ENCODE data around the gene VSIG8.

The VSIG8 gene

DNA sequence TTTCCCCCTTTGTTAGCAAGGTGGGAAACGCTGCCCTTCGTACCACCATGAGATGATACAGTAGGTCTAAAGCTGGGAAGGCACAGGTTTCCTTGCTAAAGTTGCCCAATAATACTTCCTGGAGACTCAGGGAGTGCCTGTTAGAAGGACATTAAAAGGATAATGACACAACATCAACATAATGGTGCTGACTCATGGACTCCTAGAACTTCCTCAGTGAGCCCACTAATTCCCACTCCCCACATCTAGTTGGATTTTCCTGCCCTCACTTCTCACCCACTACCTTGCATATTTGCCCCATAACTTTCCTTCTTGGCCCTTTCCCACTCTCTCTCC lies 20.0 kb upstream of the VSIG8 start:
- DNase-seq = no peak

DNA sequence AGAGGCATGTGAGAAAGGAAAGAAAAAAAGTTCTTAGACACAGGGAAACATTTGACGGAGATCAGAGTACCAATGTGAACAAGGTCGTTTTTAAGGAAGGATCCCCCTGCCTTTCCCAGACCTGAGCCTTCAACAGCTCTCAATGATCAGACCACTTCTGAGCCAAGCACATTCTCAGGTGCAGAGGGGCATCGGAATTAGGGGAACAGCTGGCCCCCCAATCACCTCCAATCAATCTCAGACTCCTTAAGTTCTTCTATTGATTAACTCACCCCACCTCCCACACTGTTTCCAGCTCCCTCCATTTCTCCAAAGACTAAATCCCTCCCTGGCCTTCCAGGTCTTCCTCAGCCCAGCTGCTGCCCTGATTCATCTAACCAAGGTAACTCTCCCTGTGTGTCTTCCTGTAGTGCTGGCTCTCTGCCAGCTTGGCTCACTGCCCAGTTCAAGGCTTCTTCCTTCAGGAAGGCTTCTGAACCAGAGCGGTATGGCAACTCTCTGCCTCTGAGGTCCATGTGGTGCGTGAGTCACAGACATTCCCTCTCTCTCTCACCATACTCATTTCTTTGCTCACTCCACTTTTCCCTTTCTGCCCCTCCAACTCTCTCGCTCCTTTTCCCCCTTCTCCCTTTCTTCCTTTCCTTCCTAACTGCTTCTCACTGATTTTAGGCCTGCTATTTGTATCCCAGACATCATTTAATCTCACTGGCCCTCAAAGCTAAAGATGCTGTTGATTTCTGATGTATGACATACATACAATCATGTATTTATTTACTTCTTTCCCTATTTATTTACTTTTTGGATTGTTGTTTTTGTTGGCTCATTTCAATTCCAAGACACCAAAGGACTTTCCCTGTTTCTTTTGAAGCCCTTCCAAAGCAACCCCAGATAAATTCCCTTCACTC lies 19.4 kb upstream of the VSIG8 start:
- peak; percentile 53 for DNase-seq

DNA sequence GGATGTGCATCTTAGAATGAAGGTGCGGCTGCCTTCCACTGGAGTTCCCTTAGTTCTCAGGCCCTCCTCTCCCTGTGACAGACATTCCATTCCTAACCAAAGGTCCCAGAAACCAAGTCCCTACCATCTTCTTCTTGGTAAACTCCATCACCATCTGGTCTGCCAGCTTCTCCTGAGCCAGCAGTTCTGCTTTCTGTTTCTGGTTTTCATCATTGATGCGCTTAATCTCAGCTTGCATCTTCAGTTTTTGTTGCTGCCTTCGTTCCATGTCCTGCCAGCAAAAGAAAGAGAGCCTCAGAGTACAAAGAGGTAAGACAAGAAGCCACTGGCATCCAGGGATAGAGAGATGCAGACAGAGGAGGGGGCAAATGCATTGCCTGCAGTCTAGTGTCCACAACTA lies 18.0 kb upstream of the VSIG8 start:
- DNase-seq = no peak

DNA sequence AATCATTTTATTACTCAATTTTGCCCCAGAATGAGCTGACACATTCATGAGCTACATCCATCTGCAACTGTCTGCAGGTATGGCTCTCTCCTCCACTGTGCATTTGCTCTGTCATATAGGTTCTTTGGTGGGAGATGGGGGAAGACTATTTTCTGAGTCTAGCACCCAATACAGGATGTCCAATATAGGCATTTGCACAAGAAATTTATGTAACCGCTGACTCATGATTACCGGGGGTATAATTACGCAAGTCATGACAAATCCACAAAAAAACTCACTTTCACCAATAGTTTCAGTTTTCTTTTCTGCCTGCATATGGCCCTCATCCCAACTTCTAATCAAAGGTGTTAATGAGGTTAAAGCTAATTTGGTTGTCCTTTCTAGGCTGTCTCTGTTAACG lies 17.5 kb upstream of the VSIG8 start:
- DNase-seq = no peak

DNA sequence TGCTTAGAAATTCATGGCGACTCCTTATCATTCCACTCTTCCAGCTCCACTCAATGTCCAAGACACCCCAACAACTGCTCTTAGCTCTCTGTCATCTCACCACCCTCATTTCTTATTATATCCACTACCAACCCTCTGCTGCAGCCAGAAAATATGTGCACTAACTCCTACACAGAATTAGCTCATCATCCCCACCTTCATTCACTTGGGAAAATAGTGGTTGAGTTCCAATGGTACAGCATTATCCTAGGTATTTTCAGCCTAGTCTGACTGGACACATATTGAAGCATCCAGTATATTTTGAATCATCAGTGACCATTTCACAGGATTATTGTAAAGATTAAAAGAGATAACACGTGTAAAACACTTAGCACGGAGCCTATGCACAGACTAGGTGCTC lies 16.7 kb upstream of the VSIG8 start:
- DNase-seq = no peak

DNA sequence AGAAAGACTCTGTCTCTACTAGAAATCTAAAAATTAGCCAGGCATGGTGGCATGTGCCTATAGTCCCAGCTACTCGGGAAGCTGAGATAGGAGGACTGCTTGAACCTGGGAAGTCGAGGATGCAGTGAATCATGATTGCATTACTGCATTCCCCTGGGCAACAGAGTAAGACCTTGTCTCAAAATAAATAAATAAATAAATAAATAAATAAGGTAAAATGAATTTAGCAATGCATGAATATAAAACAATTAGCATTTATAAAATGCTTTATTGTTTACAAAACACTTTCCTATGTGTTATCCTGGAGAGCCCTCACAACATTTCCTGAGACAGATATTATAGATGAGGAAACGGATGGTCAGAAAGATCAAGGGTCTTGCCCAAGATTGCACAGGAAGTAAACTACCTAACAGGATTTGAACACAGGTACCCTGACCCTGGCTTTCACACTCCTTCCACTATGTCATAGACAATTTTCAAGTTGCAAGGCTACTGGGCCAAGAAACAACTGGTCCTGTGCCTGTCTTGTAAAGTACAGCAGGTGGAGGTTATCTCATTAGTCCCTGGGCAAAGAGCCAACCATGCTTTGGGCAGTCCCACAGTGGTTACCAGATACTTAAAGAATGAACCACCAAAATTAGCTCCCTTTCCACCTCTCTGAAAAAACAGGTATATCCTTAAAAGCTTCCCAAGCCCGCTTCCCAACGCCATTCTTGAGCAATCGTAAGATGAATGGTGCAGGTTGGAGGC lies 15.4 kb upstream of the VSIG8 start:
- no peak for DNase-seq

DNA sequence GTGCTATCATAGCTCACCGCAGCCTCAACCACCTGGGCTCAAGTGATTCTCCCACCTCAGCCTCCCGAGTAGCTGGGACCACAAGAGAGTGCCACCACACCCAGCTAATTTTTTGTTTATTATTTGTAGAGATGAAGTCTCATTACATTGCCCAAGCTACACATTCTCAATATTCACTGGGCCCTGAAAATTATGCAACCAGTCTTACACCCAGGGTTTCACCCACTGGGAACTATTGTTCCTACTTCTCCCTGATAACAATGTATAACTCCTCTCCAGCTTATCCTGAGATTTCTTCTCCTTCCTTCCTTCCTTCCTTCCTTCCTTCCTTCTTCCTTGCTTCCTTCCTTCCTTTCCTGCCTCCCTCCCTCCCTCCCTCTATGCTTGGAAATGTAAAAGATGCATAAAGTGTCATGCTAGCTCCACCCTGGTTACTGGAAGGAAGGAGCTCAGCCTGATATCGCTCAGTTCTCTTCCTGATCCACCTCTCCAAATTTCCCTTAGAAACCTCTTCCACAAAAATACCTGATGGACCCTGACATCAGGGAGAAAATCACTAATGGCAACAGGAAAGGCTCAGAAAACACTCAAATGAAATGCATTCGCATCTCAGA lies 11.2 kb upstream of the VSIG8 start:
- DNase-seq = no peak

DNA sequence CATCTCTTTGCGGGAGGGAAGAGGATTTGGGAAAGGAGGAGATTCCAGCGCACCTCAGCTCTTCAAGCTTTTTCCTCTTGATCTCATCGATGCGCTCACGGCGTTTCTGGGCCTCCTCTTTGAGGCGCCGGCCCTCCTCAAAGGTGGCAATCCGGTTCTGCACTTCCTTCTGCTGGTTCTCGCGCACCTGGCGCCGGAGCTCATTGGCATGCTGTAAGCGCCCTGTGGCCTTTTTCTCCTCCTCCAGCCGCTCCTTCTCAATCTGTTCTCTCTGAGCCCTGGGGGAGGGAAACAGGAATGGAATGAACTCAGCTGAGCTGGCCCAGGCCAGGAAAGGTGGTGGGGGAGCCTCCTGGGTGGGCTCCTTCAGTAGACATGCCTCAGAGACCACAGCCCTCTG lies 10.4 kb upstream of the VSIG8 start:
- no peak for DNase-seq

DNA sequence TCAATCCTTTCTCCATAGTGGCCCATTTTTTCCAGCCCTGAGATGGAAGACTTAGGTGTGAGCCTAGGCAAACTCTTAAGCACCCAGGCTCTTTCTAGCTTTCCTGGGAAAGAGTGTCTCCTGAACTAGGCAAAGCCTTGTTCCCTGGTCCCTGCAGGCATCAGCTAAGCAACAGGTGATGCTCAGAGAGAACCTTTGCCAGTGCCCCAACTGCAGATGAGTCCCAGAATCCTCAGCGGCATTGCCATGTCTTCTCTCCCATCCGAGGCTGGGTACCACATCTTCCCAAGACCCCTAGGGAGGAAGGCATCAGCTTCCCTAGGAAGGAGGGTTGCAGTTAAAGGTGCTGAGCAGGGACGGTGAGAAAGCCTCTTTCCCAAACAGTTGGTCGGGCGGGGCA lies 8.2 kb upstream of the VSIG8 start:
- DNase-seq = no peak

DNA sequence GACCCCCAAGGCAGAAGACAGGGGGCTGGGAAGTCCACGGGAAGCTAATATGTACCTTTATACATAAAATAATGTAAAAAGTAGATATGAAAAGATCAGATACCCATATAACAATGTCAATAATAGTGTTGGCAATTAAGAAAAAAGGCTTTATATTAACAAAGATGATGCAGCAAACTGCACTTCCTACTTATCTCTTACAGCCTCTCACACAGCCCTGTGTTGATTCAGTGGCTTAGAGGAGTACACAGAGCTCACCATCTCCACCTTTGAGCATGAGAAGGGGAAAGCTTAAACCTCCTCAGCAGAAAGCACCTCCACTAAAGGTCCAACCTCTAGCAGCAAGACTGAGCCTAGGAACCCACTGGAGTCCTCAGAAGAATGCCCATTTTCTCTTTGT lies 7.2 kb upstream of the VSIG8 start:
- DNase-seq = no peak

DNA sequence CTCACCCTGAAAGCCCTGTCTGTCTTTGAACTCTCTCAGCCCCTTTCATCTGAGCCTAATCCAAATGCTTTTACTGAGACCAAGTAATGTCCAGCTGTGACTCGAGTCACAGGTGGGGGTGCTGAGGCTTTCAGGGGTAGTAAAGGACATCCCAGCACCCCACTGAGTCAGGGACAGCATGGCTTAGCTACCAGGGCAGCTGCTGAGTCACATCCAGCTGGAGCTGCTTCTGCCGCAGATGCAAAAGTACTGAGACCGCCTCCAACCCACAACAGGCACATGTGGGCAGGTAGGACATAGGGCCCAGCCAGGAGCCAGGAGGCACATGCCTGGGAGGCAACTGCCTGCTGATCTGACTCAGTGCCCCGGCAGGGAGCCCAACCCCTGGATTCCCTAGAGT lies 6.7 kb upstream of the VSIG8 start:
- no peak for DNase-seq

DNA sequence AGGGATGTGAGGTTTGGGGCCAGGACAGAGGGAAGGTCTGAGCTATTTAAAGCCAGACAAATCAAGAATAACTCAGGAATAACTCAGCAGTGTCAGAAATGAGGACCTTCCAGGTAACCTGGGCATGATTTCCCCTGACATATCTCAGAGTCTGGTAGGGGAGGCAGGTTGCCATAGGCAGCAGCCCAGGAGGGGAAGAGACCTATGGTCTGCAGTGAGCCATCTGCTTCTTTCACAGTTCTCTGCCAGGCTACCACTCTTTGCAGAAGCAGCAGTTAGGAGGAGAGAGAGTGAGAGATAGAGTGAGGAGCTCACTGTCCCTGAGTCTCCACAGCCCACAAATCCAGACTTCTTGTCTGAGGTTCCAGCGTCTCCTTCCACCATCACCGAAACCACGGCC lies 6.3 kb upstream of the VSIG8 start:
- no peak for DNase-seq

DNA sequence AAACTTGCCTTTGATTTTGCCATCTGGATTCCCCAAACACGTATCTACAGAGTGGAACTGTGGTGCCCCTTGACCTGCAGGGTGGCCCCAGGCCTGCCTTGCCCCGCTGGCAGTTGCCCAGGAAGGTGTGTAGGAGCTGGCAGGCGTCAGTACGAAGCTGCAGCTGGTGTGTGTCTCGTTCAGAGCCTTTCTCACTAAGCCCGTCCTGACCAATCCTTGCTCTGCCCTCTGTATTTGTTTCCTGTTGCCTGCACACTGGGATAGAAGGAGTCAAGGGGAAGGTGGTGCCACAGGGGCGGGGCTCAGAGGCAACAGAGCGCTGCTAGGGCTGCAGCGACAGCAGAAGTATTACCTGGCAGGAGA lies 5.2 kb upstream of the VSIG8 start:
- no peak for DNase-seq

DNA sequence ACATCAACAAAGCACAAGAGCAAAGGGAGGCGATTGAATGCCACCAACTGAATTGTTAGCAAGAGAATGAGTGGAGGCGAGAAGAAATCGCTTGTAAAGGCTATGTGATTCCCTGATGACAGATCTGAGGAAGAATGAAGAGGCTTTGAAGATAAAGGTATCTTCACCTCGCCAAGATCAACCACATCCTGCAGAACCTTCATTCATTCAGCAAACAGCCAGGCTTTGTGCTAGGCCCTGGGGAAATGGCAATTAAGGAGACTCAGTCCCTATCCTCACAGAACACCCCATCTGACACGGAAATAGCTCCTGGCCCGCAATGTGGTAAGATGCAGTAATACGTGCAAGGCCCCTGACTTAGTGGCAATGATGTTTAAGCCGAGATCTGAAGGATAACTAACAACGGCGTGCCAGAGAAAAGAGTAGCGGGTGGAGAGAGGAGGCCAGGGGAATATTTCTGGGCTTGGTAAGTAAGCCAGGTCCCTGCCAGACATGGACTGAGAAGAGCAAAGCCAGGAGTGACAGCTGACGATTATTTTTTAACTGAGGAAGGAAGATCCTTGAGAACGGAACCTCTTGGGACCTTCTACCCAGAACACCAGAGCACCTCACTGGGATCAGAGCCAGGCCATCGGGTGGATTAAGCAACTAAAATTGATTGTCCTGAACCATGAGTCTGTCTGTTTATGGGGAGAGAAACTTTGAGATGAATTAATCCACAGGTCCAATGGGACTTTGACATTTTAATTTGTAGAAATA lies 4.6 kb upstream of the VSIG8 start:
- no peak for DNase-seq

DNA sequence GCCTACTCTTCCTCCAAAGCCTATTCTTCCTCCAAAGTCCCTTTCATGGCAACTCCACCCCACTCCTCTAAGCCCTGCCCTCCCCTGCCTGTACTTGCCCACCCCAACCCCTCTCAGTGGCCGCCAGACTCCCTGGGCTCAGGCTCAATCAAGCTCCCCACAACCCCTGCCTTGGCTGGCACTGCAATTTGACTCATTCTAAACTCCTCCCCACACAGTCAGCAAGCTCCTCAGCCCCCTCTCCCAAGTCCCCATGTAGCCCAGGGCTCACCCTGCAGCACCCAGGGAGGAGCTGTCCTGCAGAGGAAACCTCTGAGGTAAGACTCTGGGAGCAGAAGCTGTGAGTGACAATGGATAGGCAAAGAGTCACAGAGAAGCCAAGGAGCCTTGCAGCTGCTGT lies 3.6 kb upstream of the VSIG8 start:
- no peak for DNase-seq

DNA sequence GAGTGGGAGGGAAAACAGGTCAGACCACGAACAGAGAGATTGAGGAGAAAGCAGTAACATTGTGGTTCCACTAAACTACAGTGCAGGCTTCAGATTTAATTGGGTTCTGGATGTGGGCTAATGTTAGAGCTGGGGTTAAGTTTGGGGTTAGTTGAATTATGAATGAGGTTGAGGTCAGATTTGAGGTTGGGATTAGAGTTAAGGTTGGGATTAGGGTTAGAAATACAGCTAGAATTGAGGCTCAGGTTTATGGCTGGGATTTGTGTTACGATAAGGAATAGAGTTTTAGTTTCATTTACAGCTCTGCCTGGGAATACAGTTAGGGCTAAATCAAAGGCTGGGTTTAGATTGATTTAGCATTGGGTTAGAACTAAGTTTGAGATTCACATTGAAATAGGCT lies 1.8 kb upstream of the VSIG8 start:
- no peak for DNase-seq

DNA sequence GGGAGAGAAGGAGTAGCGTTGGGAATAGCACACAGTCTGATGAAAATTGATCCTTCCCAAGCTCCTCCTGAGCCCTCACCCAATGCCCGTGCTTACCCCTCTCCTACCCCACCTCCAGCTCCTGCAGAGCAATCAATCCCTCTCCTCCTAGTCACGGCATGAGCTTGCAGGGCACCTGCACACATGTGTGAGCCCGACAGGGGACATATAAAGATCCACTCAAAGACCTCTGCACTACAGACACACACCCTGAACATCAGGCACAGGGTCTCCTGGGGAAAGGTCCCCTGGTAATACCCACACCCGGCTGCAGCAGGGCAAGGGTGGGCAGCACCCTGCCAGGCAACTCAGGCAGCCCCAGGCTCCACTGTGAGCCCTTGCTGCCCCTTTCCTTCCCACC lies 426 bp downstream of the VSIG8 start:
- no peak for DNase-seq

DNA sequence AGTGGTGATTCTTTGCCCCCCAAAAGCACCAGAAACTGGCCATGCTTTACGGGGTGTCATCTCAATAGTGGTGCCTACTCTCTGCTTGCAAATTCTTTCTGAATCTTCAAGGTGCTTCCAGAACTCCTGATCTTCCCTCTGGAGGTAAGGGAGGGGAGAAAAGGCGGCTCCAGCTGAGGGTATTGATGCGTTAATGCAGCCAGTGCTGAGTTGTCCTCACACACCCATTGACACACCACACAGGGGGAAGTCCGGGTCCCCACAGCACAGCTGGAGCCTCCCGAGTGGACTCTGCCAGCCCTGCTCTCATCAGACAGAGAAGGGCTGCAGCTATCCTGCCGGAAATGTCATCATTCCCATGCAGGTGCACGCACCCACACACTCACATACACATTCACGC lies 1.2 kb downstream of the VSIG8 start:
- no peak for DNase-seq

DNA sequence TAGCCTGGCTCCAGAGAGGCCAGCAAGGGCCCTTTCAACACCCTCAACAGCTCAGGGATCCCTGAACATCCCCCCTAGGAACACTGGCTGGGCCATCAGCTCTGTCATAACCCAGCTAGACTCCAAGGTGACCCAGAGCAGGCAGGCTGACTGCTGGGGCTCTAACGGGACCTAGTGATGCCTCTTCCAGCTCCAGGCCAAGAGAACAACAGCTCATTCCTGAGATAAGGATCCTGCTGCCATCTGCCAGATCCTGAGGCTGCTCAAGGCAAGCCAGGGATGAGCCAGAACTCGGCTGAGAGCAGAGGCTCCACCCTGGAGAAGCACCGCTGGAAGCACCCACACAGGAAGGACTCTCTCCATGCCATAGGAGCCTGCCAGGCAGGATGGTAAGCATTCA lies 2.0 kb downstream of the VSIG8 start:
- no peak for DNase-seq

DNA sequence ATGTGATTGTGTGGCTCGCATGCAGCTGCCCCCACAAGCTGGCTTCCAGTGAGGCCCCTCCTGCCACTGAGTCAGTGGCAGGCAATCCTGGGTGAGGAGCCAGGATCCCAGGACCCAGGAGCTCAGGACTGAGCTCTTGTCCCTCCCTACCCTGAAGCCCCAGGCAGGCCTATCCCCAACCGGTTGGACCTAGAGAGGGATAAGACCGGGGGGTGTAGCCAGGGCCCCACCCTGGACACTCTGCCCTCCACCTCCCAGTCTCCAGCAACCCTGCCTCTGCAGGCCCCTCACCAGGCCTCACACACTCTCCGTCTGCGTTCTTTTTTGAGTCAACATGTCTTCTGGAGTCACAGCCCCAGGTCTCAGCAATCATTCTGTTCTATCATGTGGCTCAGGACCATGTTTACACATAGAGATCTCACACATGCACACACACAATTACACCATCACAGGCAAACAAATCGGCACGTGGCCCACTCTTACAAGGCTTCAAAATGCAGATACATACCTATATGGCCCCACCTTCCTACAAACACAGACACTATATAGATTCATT lies 2.6 kb downstream of the VSIG8 start:
- DNase-seq = no peak

DNA sequence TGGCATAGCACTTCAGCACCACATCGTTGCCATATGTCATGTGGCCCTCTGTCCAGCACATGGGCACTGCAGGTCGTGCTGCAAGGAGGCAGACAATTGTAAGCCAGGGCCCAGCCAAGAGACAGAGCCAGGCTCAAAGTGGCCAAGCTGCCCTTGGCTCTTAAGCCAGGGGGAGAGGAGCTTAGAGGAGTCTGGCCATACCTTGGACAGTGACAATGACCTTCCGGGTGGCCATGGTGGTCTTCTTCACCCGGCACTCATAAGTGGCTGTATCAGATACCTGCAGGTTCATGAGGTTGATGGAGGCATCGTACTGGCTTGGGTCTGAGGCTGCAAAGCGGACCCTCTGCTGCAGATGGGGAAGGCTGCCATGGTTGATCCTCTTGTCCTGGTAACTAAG lies 4.6 kb downstream of the VSIG8 start:
- no peak for DNase-seq

DNA sequence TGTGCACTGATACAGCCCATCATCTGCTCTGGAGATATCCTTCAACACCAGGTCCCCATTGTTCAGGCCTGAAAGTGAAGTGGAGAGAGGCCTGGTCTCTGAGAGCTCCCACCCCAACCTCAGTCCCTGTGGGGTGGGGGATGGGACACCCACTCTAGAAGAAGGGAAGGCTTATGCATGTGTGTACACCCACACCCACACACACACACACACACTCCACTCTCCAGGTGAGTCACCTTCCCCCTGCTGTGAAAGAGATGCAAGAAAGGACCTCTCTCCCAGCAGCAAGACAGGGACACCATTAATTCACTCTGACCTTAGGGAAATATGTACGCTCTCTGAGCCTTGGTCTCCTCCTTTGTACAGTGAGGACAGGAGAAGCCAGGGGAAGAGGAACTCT lies 5.9 kb downstream of the VSIG8 start:
- no peak for DNase-seq

DNA sequence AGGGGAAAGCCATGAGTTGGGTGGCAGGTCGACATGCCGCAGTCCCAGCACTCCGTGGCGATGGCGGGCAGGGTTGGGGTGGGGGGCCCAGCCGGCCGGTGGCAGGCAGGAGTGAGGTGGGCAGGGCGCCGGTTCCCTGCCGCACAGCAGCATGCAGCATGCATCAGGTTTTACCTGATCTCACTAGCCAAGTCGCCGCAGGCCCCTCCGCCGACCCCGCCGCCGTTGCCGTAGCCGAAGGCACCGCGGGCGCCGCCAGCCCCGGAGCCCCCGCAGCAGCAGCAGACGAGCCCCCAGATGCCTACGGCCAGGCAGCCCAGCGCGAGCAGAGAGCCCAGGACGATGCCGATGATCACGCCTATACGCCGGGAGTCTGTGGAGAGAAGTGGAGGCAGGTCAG lies 6.7 kb downstream of the VSIG8 start:
- no peak for DNase-seq
